HCT116 (cell line): ENCODE data around the gene NDUFB7. TPM values are rescaled to one million over a fixed set of nuclear protein-coding genes. Genes with fewer than 3 reads are reported as not detected.

Experiments
- ATAC-seq: fragments of 200-7000 bp; cut with Tn5 transposase; 2 replicates; pipeline ENCODE4 v1.9.1; 2020; ENCODE audit warnings: mild to moderate bottlenecking, moderate library complexity
- BruUV-seq: library from RNA; stranded (reverse); fragments of 400-500 nt; replicated peaks from 2 replicates; lab custom pipeline; 2021; lab: Mats Ljungman, UMichigan
- CTCF ChIA-PET: fragments of 300-600 bp; sonication (Branson Sonifier 250); formaldehyde crosslinking; loops from one replicate; lab custom pipeline; 2021; ENCODE audit warnings: antibody characterized with exemption; lab: Charles Lee
- POLR2A ChIA-PET: fragments of 300-600, 350-600 bp; sonication (Branson Sonifier 250); formaldehyde crosslinking; loops from one replicate; lab custom pipeline; 2021; ENCODE audit warnings: antibody characterized with exemption; lab: Charles Lee
- RAD21 ChIA-PET, 2 experiments: fragments of 300-600 bp; sonication (Branson Sonifier 250); formaldehyde crosslinking; loops; one replicate each; lab custom pipeline; 2023; ENCODE audit warnings: low total read pairs in 2 of 2; ENCODE audit not compliant: uncharacterized antibody in 2 of 2, unreplicated experiment in 2 of 2, low non-redundant PET in 1 of 2; lab: Charles Lee
- DNase-seq: peaks from one replicate; pipeline ENCODE4 v3.0.0-alpha.2; 2010; ENCODE audit warnings: low read depth, low spot score
- H2AFZ ChIP-seq: fragments of 200-600 bp; shearing (Covaris generic), sonication (generic); 2 replicates; pipeline ENCODE4 v1.6.1; 2017; ENCODE audit warnings: low read depth, mixed run types, mixed read lengths, antibody characterized with exemption, low read length; ENCODE audit not compliant: poor library complexity, severe bottlenecking
- H3K27ac ChIP-seq: 2 replicates; pipeline ENCODE4 v1.5.1; 2012; ENCODE audit warnings: low read depth, low read length
- H3K27me3 ChIP-seq: fragments of 200-600 bp; sonication (generic); 2 replicates; pipeline ENCODE4 v1.6.1; 2016; ENCODE audit warnings: mixed run types, low read length, mixed read lengths; ENCODE audit not compliant: insufficient read depth
- H3K36me3 ChIP-seq, 2 experiments: fragments of 200-500 bp in 1 of 2; fragments of 200-600 bp in 1 of 2; sonication (Bioruptor generic) in 1 of 2; sonication (generic) in 1 of 2; 2 replicates each; pipeline versions ENCODE4 v1.5.1 to v1.6.1; 2014 to 2016; ENCODE audit warnings: low read length in 2 of 2, inconsistent platforms in 1 of 2, mixed read lengths in 1 of 2, mixed run types in 1 of 2; ENCODE audit not compliant: insufficient read depth in 2 of 2, control insufficient read depth in 1 of 2
- H3K4me1 ChIP-seq, 2 experiments: fragments of 200-600 bp in 1 of 2; sonication (generic) in 1 of 2; 2 replicates each; pipeline versions ENCODE4 v1.5.1 to v1.6.1; 2012 to 2017; ENCODE audit warnings: low read length in 2 of 2, inconsistent platforms in 1 of 2, mild to moderate bottlenecking in 1 of 2, mixed read lengths in 1 of 2, mixed run types in 1 of 2, moderate library complexity in 1 of 2; ENCODE audit not compliant: insufficient read depth in 2 of 2, control insufficient read depth in 1 of 2
- H3K4me2 ChIP-seq: fragments of 200-600 bp; sonication (generic); 2 replicates; pipeline ENCODE4 v1.6.1; 2017; ENCODE audit warnings: mixed run types, low read length, mixed read lengths
- H3K4me3 ChIP-seq, 2 experiments: fragments of 200-600 bp in 1 of 2; sonication (generic) in 1 of 2; replicated peaks in 1 of 2; 2 replicates each; pipeline ENCODE4 v1.5.1; 2011 to 2016; ENCODE audit warnings: low read length in 2 of 2, control low read depth in 1 of 2, low read depth in 1 of 2, mild to moderate bottlenecking in 1 of 2, mixed read lengths in 1 of 2, mixed run types in 1 of 2
- H3K79me2 ChIP-seq: fragments of 200-600 bp; sonication (generic); 2 replicates; pipeline ENCODE4 v1.6.1; 2017; ENCODE audit warnings: mild to moderate bottlenecking, mixed run types, low read length, moderate library complexity, mixed read lengths; ENCODE audit not compliant: insufficient read depth
- H3K9ac ChIP-seq: fragments of 200-600 bp; sonication (generic); 2 replicates; pipeline ENCODE4 v1.6.1; 2016; ENCODE audit warnings: low read length, mixed read lengths
- H3K9me2 ChIP-seq: fragments of 200-600 bp; sonication (generic), shearing (Covaris generic); 2 replicates; pipeline ENCODE4 v1.6.1; 2017; ENCODE audit warnings: mixed run types, mild to moderate bottlenecking, moderate library complexity; ENCODE audit not compliant: insufficient read depth
- H3K9me3 ChIP-seq, 2 experiments: fragments of 200-500 bp in 1 of 2; fragments of 200-600 bp in 1 of 2; sonication (Bioruptor generic) in 1 of 2; sonication (generic) in 1 of 2; 2 replicates each; pipeline ENCODE4 v1.6.1; 2014 to 2017; ENCODE audit warnings: low read length in 2 of 2, mixed read lengths in 2 of 2, inconsistent platforms in 1 of 2, low read depth in 1 of 2, mild to moderate bottlenecking in 1 of 2, mixed run types in 1 of 2, moderate library complexity in 1 of 2; ENCODE audit not compliant: control insufficient read depth in 1 of 2, insufficient read depth in 1 of 2
- H4K20me1 ChIP-seq: fragments of 200-600 bp; sonication (generic), shearing (Covaris generic); 2 replicates; pipeline ENCODE4 v1.6.1; 2017; ENCODE audit warnings: mixed run types, mild to moderate bottlenecking, moderate library complexity; ENCODE audit not compliant: insufficient read depth
- CBX3 ChIP-seq: IDR thresholded peaks from 2 replicates; pipeline ENCODE4 v1.6.1; 2012; ENCODE audit warnings: low read depth
- CEBPB ChIP-seq: IDR thresholded peaks from 2 replicates; pipeline ENCODE4 v1.6.1; 2012; ENCODE audit warnings: low read depth
- ELF1 ChIP-seq: IDR thresholded peaks from 2 replicates; pipeline ENCODE4 v1.6.1; 2012; ENCODE audit warnings: low read depth, borderline replicate concordance
- JUND ChIP-seq: IDR thresholded peaks from 2 replicates; pipeline ENCODE4 v1.6.1; 2012
- POLR2AphosphoS5 ChIP-seq: IDR thresholded peaks from 2 replicates; pipeline ENCODE4 v1.6.1; 2011; ENCODE audit warnings: mild to moderate bottlenecking, low read depth, low read length, moderate library complexity
- SRF ChIP-seq: IDR thresholded peaks from 2 replicates; pipeline ENCODE4 v1.6.1; 2012; ENCODE audit warnings: low read depth
- TCF7L2 ChIP-seq: IDR thresholded peaks from 2 replicates; pipeline ENCODE4 v1.7.0; 2011; ENCODE audit warnings: borderline replicate concordance, inconsistent platforms; ENCODE audit not compliant: insufficient read depth, insufficient read length; ENCODE audit errors: extremely low read depth
- YY1 ChIP-seq: IDR thresholded peaks from 2 replicates; pipeline ENCODE4 v1.6.1; 2011; ENCODE audit warnings: low read length, low read depth, moderate library complexity, mild to moderate bottlenecking; ENCODE audit not compliant: insufficient replicate concordance; ENCODE audit errors: extremely low read depth
- intact Hi-C: fragments of 100-400 bp; cut with micrococcal nuclease; formaldehyde crosslinking; loops from 2 replicates; pipeline ENCODE4 v1.10.0; 2022
- total RNA-seq: library from RNA; stranded (reverse); gene quantifications from one replicate; pipeline ENCODE4 v1.2.1, GENCODE V29; 2021; ENCODE audit not compliant: unreplicated experiment
- TF ChIP-seq, protein P1 (sequence below): IDR thresholded peaks from 2 replicates; pipeline ENCODE4 v1.6.1; 2011; ENCODE audit warnings: mild to moderate bottlenecking, low read length, moderate library complexity; ENCODE audit not compliant: insufficient replicate concordance; ENCODE audit errors: extremely low read depth
- TF ChIP-seq, protein P2 (sequence below), 3 experiments: fragments of 200-600 bp in 1 of 3; sonication (generic) in 1 of 3; IDR thresholded peaks in 2 of 3; conservative IDR thresholded peaks in 1 of 3; 2 replicates each; pipeline ENCODE4 v1.5.1; 2012 to 2017; ENCODE audit warnings: low read depth in 2 of 3, low read length in 2 of 3, antibody characterized with exemption in 1 of 3, borderline replicate concordance in 1 of 3, control low read depth in 1 of 3, mild to moderate bottlenecking in 1 of 3, mixed read lengths in 1 of 3, mixed run types in 1 of 3, moderate library complexity in 1 of 3; ENCODE audit not compliant: insufficient read depth in 1 of 3
- TF ChIP-seq, protein P3 (sequence below): IDR thresholded peaks from 2 replicates; pipeline ENCODE4 v1.6.1; 2012

NDUFB7 gene
- total RNA-seq, 1 experiment from 2014 or later, result 167 TPM

DNA sequence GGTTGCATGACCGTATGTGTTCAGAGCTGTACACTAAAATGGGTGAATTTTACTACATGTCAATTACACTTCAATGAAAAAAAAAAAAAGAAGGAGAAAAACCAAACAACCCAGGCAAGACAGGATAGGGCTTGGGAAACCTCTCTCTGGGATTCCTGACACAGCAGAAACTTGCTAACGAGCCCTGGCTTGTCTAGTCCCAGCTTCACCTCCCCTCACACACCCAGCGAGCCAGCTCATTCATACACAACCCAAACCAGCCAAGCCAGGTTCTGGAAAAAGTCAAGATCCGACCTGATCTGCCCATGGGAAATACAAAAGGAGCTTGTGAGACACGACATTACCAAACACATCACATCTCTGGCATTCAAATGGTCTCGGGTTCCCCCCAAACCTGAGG, 46.1 kb downstream of the NDUFB7 start (continued):
- TF ChIP-seq TCF7L2 (no peak), ELF1 (no peak), YY1 (no peak), CEBPB (no peak)
- TF ChIP-seq, protein P1, sequence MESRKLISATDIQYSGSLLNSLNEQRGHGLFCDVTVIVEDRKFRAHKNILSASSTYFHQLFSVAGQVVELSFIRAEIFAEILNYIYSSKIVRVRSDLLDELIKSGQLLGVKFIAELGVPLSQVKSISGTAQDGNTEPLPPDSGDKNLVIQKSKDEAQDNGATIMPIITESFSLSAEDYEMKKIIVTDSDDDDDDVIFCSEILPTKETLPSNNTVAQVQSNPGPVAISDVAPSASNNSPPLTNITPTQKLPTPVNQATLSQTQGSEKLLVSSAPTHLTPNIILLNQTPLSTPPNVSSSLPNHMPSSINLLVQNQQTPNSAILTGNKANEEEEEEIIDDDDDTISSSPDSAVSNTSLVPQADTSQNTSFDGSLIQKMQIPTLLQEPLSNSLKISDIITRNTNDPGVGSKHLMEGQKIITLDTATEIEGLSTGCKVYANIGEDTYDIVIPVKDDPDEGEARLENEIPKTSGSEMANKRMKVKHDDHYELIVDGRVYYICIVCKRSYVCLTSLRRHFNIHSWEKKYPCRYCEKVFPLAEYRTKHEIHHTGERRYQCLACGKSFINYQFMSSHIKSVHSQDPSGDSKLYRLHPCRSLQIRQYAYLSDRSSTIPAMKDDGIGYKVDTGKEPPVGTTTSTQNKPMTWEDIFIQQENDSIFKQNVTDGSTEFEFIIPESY, result no peak

DNA sequence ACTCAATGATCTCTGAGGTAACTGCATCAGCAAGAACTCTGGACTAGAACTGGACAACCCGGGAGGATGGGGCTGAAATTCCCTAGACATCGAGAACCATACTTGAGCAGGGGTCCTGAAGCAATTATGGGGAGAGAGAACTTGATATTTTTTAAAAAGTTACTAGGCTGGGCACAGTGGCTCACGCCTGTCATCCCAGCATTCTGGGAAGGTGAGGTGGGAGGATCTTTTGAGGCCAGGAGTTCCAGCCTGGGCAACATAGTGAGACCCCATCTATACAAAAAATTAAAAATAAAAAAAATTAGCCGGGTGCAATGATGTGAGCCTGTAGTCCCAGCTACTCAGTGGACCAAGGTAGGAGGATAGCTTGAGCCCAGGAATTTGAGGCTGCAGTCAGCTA, 51.3 kb downstream of the NDUFB7 start:
- CTCF ChIA-PET, result interaction anchor here (1.2 kb wide), 1 partner anchor 15 kb away, joined by 3 read pairs; no protein-coding TSS in a partner anchor
- Histone ChIP-seq H3K4me2 (peak overlapping the region; percentile 87), H3K9ac (peak overlapping the region; percentile 66), H3K36me3 (peaks cover 4 to 17% of the 10 kb centered on the region in 2 experiments; a peak in 1 of 4 replicates), H3K27ac (peak overlapping the region; percentile 97), H3K9me2 (no peaks in the 10 kb centered on the region), H3K79me2 (peaks cover 26% of the 10 kb centered on the region), H4K20me1 (peaks cover 22% of the 10 kb centered on the region; the same call in 1 of the 2 replicates), H3K4me1 (peaks cover 48 to 65% of the 10 kb centered on the region in 2 experiments), H3K9me3 (no peaks in the 10 kb centered on the region), H3K4me3 (peak overlapping the region in 1 of 2 experiments; percentile 13; a peak in 1 of 4 replicates), H2AFZ (no peak overlapping the region), H3K27me3 (no peaks in the 10 kb centered on the region)
- ATAC-seq, result no peak
- intact Hi-C loops, result no loop called here
- BruUV-seq, result no TSS peak
- RAD21 ChIA-PET, result no interaction called here
- TF ChIP-seq POLR2AphosphoS5 (no peak), TCF7L2 (no peak), JUND (no peak), CBX3 (no peak), SRF (no peak)
- TF ChIP-seq, protein P2, sequence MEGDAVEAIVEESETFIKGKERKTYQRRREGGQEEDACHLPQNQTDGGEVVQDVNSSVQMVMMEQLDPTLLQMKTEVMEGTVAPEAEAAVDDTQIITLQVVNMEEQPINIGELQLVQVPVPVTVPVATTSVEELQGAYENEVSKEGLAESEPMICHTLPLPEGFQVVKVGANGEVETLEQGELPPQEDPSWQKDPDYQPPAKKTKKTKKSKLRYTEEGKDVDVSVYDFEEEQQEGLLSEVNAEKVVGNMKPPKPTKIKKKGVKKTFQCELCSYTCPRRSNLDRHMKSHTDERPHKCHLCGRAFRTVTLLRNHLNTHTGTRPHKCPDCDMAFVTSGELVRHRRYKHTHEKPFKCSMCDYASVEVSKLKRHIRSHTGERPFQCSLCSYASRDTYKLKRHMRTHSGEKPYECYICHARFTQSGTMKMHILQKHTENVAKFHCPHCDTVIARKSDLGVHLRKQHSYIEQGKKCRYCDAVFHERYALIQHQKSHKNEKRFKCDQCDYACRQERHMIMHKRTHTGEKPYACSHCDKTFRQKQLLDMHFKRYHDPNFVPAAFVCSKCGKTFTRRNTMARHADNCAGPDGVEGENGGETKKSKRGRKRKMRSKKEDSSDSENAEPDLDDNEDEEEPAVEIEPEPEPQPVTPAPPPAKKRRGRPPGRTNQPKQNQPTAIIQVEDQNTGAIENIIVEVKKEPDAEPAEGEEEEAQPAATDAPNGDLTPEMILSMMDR (IDR thresholded peaks at IDR 0.05 in 2 of 3, conservative IDR thresholded peaks at IDR 0.05 in 1 of 3; ENCODE audit: borderline replicate concordance in 1 of 3, insufficient read depth in 1 of 3, low read depth in 2 of 3, low read length in 2 of 3), result no peak
- TF ChIP-seq, protein P3, sequence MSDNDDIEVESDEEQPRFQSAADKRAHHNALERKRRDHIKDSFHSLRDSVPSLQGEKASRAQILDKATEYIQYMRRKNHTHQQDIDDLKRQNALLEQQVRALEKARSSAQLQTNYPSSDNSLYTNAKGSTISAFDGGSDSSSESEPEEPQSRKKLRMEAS, result no peak
- POLR2A ChIA-PET, result interaction anchor here (1.1 to 4.7 kb wide), 3 partner anchors 8 to 13 kb away, joined by 6 to 112 read pairs (median 9); partner anchors contain the start of gene TECR
- DNase-seq, result no peak
